Myocyte (in vitro differentiated cells): Measurements from ENCODE around the gene MITF. TPM values are rescaled to one million over a fixed set of nuclear protein-coding genes. Genes with fewer than 3 reads are reported as not detected.
"Not testable (repeated sequence)": the region's sequence is repeated elsewhere in the genome, so short reads cannot be mapped to it uniquely, and the experiment has no call there.

ENCODE experiments used
- DNase-seq: peaks from one replicate; pipeline ENCODE4 v3.0.0-alpha.2; 2012; ENCODE audit warnings: low read depth
- total RNA-seq: library from RNA; depleted of rRNA; stranded (reverse); fragments of >200 nt; gene quantifications from 2 replicates; pipeline ENCODE4 v1.2.3, GENCODE V29; 2014

MITF gene
- total RNA-seq, 1 donor from 2014 or later = 17.7 TPM

- DNase-seq = no peak
These were observed 46.6 kb downstream of the MITF start for GRCh38 chr3:69785769-69786320.

GRCh38 chr3:69786854-69787253 lies 47.6 kb downstream of the MITF start:
- no peak for DNase-seq

GRCh38 chr3:69787436-69788168 lies 48.3 kb downstream of the MITF start:
- DNase-seq = peak; percentile 81

GRCh38 chr3:69791106-69791505 lies 51.8 kb downstream of the MITF start:
- peak; percentile 76 for DNase-seq

- peak; percentile 65 for DNase-seq
These were observed 52.7 kb downstream of the MITF start for GRCh38 chr3:69791919-69792399.

GRCh38 chr3:69796126-69796525 lies 56.9 kb downstream of the MITF start:
- DNase-seq = not testable (repeated sequence)

GRCh38 chr3:69803681-69804270 lies 64.5 kb downstream of the MITF start:
- DNase-seq = no peak

GRCh38 chr3:69805491-69805890 lies 66.2 kb downstream of the MITF start:
- DNase-seq = no peak

- no peak for DNase-seq
These were observed 67.6 kb downstream of the MITF start for GRCh38 chr3:69806735-69807438.

- no peak for DNase-seq
These were observed 68.4 kb downstream of the MITF start for GRCh38 chr3:69807674-69808073.

- no peak for DNase-seq
These were observed 70.0 kb downstream of the MITF start for GRCh38 chr3:69809076-69809835.

- DNase-seq = no peak
These were observed 72.5 kb downstream of the MITF start for GRCh38 chr3:69811452-69812401.

GRCh38 chr3:69815970-69816369 lies 76.7 kb downstream of the MITF start:
- DNase-seq = no peak

- DNase-seq = no peak
These were observed 78.7 kb downstream of the MITF start for GRCh38 chr3:69817988-69818387.

GRCh38 chr3:69819282-69819681 lies 80.0 kb downstream of the MITF start:
- peak; percentile 47 for DNase-seq

GRCh38 chr3:69821133-69821532 lies 81.9 kb downstream of the MITF start:
- DNase-seq = no peak

- no peak for DNase-seq
These were observed 84.5 kb downstream of the MITF start for GRCh38 chr3:69823743-69824142.

- no peak for DNase-seq
These were observed 86.2 kb downstream of the MITF start for GRCh38 chr3:69825446-69825845.

GRCh38 chr3:69827127-69827526 lies 87.9 kb downstream of the MITF start:
- DNase-seq = no peak

- no peak for DNase-seq
These were observed 89.6 kb downstream of the MITF start for GRCh38 chr3:69828817-69829216.
